H1 (cell line): ENCODE data around the gene EML5. TPM values are rescaled to one million over a fixed set of nuclear protein-coding genes. Genes with fewer than 3 reads are reported as not detected.

ENCODE experiments used
- CHD1 ChIP-seq: IDR thresholded peaks from 2 replicates; pipeline ENCODE4 v1.6.1; 2012; ENCODE audit warnings: low read depth, low read length, improper control_type of control experiment
- EZH2 ChIP-seq: fragments of 200-600 bp; sonication (generic); IDR thresholded peaks from 2 replicates; pipeline ENCODE4 v1.7.1; 2012; ENCODE audit warnings: low read depth, mild to moderate bottlenecking, moderate library complexity, low read length, inconsistent platforms; ENCODE audit not compliant: severe bottlenecking
- FOSL1 ChIP-seq: IDR thresholded peaks from 2 replicates; pipeline ENCODE4 v1.6.1; 2011; ENCODE audit warnings: mild to moderate bottlenecking, low read depth, low read length, moderate library complexity; ENCODE audit not compliant: insufficient read depth
- HDAC2 ChIP-seq, 2 experiments: fragments of 300-600 bp in 1 of 2; sonication (generic) in 1 of 2; IDR thresholded peaks; 2 replicates each; pipeline ENCODE4 v1.6.1; 2011 to 2012; ENCODE audit warnings: low read depth in 2 of 2, low read length in 2 of 2, mild to moderate bottlenecking in 2 of 2, moderate library complexity in 2 of 2, borderline replicate concordance in 1 of 2, inconsistent platforms in 1 of 2
- PHF8 ChIP-seq: fragments of 200-600 bp; sonication (generic); conservative IDR thresholded peaks from 2 replicates; pipeline ENCODE4 v1.7.1; 2012; ENCODE audit warnings: low read depth, mild to moderate bottlenecking, inconsistent platforms, low read length, moderate library complexity
- polyA plus RNA-seq, 7 experiments: library from polyadenylated mRNA; depleted of rRNA in 3 of 7; stranded (reverse) in 5 of 7; unstranded in 2 of 7; fragments of >200 nt in 5 of 7; fragments of 200-250 nt in 2 of 7; gene quantifications; 1 replicate in 5 of 7; 2 replicates in 1 of 7; 4 replicates in 1 of 7; pipeline versions ENCODE4 v1.2.1 to v1.2.3, GENCODE V29; 2011 to 2013; ENCODE audit warnings: missing spikeins in 2 of 7, mixed read lengths in 2 of 7
- total RNA-seq: library from RNA; stranded (reverse); fragmentation: NEBNext Ultra II Directional; extraction: Animal tissue kit (Norgen Biotek cat#: 25700); gene quantifications from 2 replicates; pipeline ENCODE4 v1.2.1, GENCODE V29; 2021

EML5 gene
- total and polyA plus RNA-seq, 2 of the 8 experiments (the other 6 are each of a cell fraction or from before 2014, with no cell fraction given) = 0.39 to 0.88 TPM

DNA sequence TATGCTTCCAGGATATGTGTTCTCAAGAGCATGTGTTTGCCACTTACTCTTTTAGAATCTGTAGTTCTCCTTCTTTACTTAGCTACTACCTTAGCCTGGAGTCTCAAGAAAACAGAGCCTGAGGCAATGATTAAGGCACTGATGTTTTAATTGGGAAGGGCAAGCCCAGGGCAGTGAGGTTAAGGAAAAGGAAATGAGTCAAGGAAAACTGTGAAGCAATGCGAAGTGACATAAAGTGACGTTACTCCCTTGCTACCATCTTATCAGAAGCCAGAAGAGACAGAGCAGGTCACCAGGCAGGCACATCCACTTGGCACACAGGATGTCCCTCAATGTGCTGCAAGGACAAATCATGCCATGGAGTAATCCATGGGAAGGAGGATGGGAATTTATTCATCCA, 11.3 kb upstream of the EML5 start (continued):
- TF ChIP-seq HDAC2 (IDR thresholded peaks at IDR 0.05; ENCODE audit: borderline replicate concordance in 1 of 2, low read depth in 2 of 2, low read length in 2 of 2) = no peak
- TF ChIP-seq PHF8 = no peak
- no peak for TF ChIP-seq EZH2
- no peak for TF ChIP-seq CHD1
- TF ChIP-seq FOSL1 = no peak
